B cell (primary cell): ENCODE data around the gene RNASE4.

Experiments
- CTCF ChIP-seq: fragments of 200-600 bp; IDR thresholded peaks from one replicate; pipeline ENCODE4 v1.8.0; 2022; ENCODE audit warnings: antibody characterized with exemption, mild to moderate bottlenecking
- EZH2 ChIP-seq: IDR thresholded peaks from 2 replicates; pipeline ENCODE4 v1.6.1; 2012; ENCODE audit warnings: borderline replicate concordance, low read depth, mild to moderate bottlenecking, moderate library complexity, low read length; ENCODE audit not compliant: insufficient read depth, poor library complexity, severe bottlenecking

- TF ChIP-seq CTCF (no peak), EZH2 (no peak)
These were observed 48.1 kb downstream of the RNASE4 start for GRCh38 chr14:20732477-20732876.
